ENCODE measurements around the gene CDKN2B-AS1. TPM values are rescaled to one million over a fixed set of nuclear protein-coding genes. Genes with fewer than 3 reads are reported as not detected.

CDKN2B-AS1 gene
- total RNA-seq, 1 experiment from 2014 or later: not detected

GRCh38 chr9:21961569-21961968 lies 33.0 kb upstream of the CDKN2B-AS1 start:
- Mint-ChIP-seq H3K4me3 (no peak overlapping the region), H3K36me3 (ENCODE audit: insufficient read depth in 1 of 3, low read depth in 3 of 3) (peaks cover 0 to 2% (median 0%) of the 10 kb centered on the region in 3 experiments; a peak in 1 of 7 replicates), H3K4me1 (peaks cover 10 to 16% of the 10 kb centered on the region in 2 experiments; a peak in 3 of 4 replicates), H3K27ac (no peak overlapping the region), H3K27me3 (ENCODE audit: low read depth) (peaks cover 66% of the 10 kb centered on the region), H3K9me3 (peaks cover 0 to 7% of the 10 kb centered on the region in 2 experiments)
- Histone ChIP-seq H3K27ac (ENCODE audit: insufficient read length, low read depth, low read length) (no peak overlapping the region), H4K5ac (ENCODE audit: insufficient read length, low read depth, low read length) (no peak overlapping the region), H3K18ac (ENCODE audit: insufficient read length, low read depth, low read length) (no peak overlapping the region), H2BK20ac (ENCODE audit: low read depth, low read length, poor library complexity, severe bottlenecking) (no peak overlapping the region), H2AK5ac (ENCODE audit: insufficient read length, low read length) (no peak overlapping the region), H4K8ac (replicated peaks; ENCODE audit: insufficient read length, low read depth, low read length) (no peak overlapping the region), H2BK12ac (ENCODE audit: insufficient read length, low read depth, low read length) (no peak overlapping the region), H3K4me2 (ENCODE audit: insufficient read depth, insufficient read length, low read length) (no peak overlapping the region), H3K79me2 (ENCODE audit: insufficient read depth, low read length) (no peaks in the 10 kb centered on the region), H3K27me3 (ENCODE audit: insufficient read depth, low read length) (peaks cover 27% of the 10 kb centered on the region), H3T11ph (ENCODE audit: low read length) (no peak overlapping the region), H3K14ac (ENCODE audit: insufficient read depth, low read length) (no peak overlapping the region), H3K9me3 (ENCODE audit: control insufficient read depth, low read depth, low read length) (no peaks in the 10 kb centered on the region), H3K9ac (ENCODE audit: extremely low read depth, insufficient read length, low read length) (no peak overlapping the region), H3K56ac (ENCODE audit: insufficient read length, low read depth, low read length) (no peak overlapping the region), H2BK120ac (ENCODE audit: low read depth, low read length, poor library complexity, severe bottlenecking) (no peak overlapping the region), H3K23ac (ENCODE audit: insufficient read length, low read depth, low read length) (no peak overlapping the region), H2AFZ (ENCODE audit: low read length) (no peak overlapping the region), H3K4ac (ENCODE audit: low read depth, low read length) (no peak overlapping the region), H4K91ac (ENCODE audit: insufficient read length, low read depth, low read length) (no peak overlapping the region), H3K79me1 (ENCODE audit: insufficient read depth, low read depth, low read length, poor library complexity, severe bottlenecking) (no peaks in the 10 kb centered on the region), H4K20me1 (ENCODE audit: control insufficient read depth, insufficient read depth, insufficient read length) (no peaks in the 10 kb centered on the region), H2BK5ac (ENCODE audit: insufficient read length, low read length) (no peak overlapping the region), H2BK15ac (ENCODE audit: low read depth, low read length) (no peak overlapping the region), H3K4me1 (ENCODE audit: insufficient read depth, low read length) (no peaks in the 10 kb centered on the region; the same call in 1 of the 2 replicates), H3K23me2 (ENCODE audit: insufficient read length, low read depth, low read length, poor library complexity, severe bottlenecking) (peaks cover 4% of the 10 kb centered on the region)
- WGBS (ENCODE audit: extremely low coverage, insufficient read length, low lambda C conversion rate): no CpG with 5 or more reads among the region's 2 CpGs
- no peak for DNase-seq
- no peak for TF ChIP-seq CTCF (conservative IDR thresholded peaks at IDR 0.05)

All from H9 (cell line).